ENCODE measurements around the gene MNX1. TPM values are rescaled to one million over a fixed set of nuclear protein-coding genes. Genes with fewer than 3 reads are reported as not detected.

MNX1 gene
- total RNA-seq, 1 donor from 2014 or later, result not detected

DNA sequence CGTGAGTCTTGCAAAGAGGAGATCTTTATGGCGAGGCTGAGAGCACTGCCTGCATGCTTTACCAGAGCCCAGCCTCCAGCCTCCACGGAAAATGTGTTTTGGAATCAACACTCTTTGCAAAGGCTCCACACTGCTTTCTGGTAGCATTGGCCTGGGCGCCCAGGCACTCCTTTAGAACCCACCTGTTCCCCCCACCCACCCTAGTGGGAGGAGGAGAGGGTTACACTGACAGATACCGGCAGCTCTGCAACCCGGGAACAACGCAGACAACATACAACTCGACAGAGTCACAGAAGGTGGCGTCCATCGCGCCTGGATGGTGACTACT is 5.5 kb upstream of the MNX1 start:
- DNase-seq (ENCODE audit: low read depth), result no peak
- H3K36me3 ChIP-seq (ENCODE audit: control insufficient read depth, insufficient read depth, low read length), result no peaks in the 10 kb centered on the region
- no peak overlapping the region for H3K4me3 ChIP-seq (ENCODE audit: low read depth, low read length)
- TF ChIP-seq, protein P1, sequence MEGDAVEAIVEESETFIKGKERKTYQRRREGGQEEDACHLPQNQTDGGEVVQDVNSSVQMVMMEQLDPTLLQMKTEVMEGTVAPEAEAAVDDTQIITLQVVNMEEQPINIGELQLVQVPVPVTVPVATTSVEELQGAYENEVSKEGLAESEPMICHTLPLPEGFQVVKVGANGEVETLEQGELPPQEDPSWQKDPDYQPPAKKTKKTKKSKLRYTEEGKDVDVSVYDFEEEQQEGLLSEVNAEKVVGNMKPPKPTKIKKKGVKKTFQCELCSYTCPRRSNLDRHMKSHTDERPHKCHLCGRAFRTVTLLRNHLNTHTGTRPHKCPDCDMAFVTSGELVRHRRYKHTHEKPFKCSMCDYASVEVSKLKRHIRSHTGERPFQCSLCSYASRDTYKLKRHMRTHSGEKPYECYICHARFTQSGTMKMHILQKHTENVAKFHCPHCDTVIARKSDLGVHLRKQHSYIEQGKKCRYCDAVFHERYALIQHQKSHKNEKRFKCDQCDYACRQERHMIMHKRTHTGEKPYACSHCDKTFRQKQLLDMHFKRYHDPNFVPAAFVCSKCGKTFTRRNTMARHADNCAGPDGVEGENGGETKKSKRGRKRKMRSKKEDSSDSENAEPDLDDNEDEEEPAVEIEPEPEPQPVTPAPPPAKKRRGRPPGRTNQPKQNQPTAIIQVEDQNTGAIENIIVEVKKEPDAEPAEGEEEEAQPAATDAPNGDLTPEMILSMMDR (IDR thresholded peaks at IDR 0.05; ENCODE audit: insufficient read depth, low read length, severe bottlenecking), result no peak
- FAIRE-seq, result no peak
- H3K27me3 ChIP-seq (ENCODE audit: control insufficient read depth, insufficient read depth, low read length), result peaks cover 76% of the 10 kb centered on the region

DNA sequence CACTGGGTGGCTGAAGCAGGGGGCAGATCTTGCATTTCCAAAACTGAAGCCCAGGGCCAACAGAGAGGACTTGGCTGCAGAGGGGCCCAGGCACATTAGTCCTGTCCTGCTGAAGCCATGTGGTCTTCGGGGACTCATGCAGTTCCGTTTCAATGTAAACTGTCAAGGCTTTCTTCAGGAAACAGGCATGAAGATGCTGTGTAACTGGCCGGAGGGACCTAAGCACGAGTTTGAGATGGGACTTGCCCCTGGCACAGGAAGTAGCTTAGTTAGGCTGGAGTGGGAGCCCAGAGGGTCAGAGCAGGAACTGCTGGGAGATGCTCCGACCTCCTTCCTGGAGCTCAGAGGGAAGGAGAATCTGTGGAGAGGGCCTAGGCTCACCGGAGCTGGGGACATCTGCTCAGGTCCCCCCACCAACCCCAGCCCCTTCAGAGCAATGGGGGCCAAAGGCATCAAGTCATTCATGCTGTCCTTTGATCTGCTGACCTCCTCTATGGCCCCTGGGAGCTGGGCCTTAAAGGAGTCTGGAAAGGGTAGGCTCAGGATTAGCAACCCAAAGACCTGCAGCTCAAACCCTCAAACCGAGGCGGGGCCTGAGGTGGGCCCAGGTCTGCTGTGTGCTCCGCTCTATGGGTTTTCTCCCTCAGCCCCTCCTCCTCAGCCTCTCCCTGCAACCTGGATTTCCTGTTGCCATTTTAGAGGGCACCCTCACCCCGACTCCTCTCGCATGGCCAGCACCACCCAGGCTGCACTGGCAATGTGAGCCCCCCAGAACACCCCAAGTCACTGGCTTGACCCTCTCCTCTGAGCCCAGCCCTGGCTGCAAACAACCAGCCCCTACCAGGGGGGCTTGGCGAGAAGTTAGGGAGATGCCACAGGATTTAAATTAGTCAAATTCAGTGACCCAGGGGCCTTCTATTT is 4.4 kb upstream of the MNX1 start:
- FAIRE-seq (no peak), DNase-seq (ENCODE audit: low read depth) (no peak)
- Histone ChIP-seq H3K36me3 (ENCODE audit: control insufficient read depth, insufficient read depth, low read length) (no peaks in the 10 kb centered on the region), H3K4me3 (ENCODE audit: low read depth, low read length) (no peak overlapping the region), H3K27me3 (ENCODE audit: control insufficient read depth, insufficient read depth, low read length) (peaks cover 68% of the 10 kb centered on the region)
- TF ChIP-seq, protein P1 (IDR thresholded peaks at IDR 0.05; ENCODE audit: insufficient read depth, low read length, severe bottlenecking), result no peak

GRCh38 chr7:157013602-157014549 is 3.4 kb upstream of the MNX1 start:
- TF ChIP-seq, protein P1 (IDR thresholded peaks at IDR 0.05; ENCODE audit: insufficient read depth, low read length, severe bottlenecking), result no peak
- Histone ChIP-seq H3K27me3 (ENCODE audit: control insufficient read depth, insufficient read depth, low read length) (peaks cover 67% of the 10 kb centered on the region), H3K4me3 (ENCODE audit: low read depth, low read length) (no peak overlapping the region), H3K36me3 (ENCODE audit: control insufficient read depth, insufficient read depth, low read length) (no peaks in the 10 kb centered on the region)
- DNase-seq (ENCODE audit: low read depth) (no peak), FAIRE-seq (no peak)

- Histone ChIP-seq H3K27me3 (ENCODE audit: control insufficient read depth, insufficient read depth, low read length) (peaks cover 66% of the 10 kb centered on the region), H3K4me3 (ENCODE audit: low read depth, low read length) (no peak overlapping the region), H3K36me3 (ENCODE audit: control insufficient read depth, insufficient read depth, low read length) (no peaks in the 10 kb centered on the region)
- TF ChIP-seq, protein P1 (IDR thresholded peaks at IDR 0.05; ENCODE audit: insufficient read depth, low read length, severe bottlenecking), result no peak
- FAIRE-seq (no peak), DNase-seq (ENCODE audit: low read depth) (no peak)
These were observed 2.6 kb upstream of the MNX1 start for GRCh38 chr7:157013101-157013500.

DNA sequence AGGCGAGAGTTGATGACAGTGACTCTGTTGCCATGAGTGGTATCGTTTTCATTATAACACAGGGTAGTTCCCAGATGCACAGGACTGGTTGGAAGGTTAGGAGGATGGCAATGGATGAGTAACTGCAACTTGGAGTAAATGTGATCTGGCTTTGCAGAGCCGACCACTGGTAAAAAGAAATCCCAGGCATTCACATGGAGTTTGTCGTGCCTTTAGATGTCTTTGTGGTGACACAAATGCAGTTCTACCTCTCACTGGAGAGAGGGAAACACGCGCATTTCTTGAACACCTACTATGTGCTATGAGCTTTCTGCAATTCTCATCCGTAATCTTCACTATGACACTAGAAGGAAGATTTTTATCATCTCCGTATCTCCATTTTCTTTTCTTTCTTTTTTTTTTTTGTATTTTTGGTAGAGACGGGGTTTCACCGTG is 1.7 kb upstream of the MNX1 start:
- Histone ChIP-seq H3K4me3 (ENCODE audit: low read depth, low read length) (no peak overlapping the region), H3K36me3 (ENCODE audit: control insufficient read depth, insufficient read depth, low read length) (no peaks in the 10 kb centered on the region), H3K27me3 (ENCODE audit: control insufficient read depth, insufficient read depth, low read length) (peaks cover 61% of the 10 kb centered on the region)
- no peak for DNase-seq (ENCODE audit: low read depth)
- TF ChIP-seq, protein P1 (IDR thresholded peaks at IDR 0.05; ENCODE audit: insufficient read depth, low read length, severe bottlenecking), result no peak
- no peak for FAIRE-seq
